Kidney tubule cell (primary cell): ENCODE measurements around the gene PWWP2B.

Experiments
- DNase-seq: peaks from one replicate; pipeline ENCODE4 v3.0.0-alpha.2; 2018; ENCODE audit warnings: low spot score

PWWP2B gene

GRCh38 chr10:132419538-132420468 lies 22.8 kb downstream of the PWWP2B start:
- no peak for DNase-seq

- no peak for DNase-seq
These were observed 23.5 kb downstream of the PWWP2B start for GRCh38 chr10:132420469-132420980.

- peak; percentile 65 for DNase-seq
These were observed 24.2 kb downstream of the PWWP2B start for GRCh38 chr10:132420981-132421846.

- DNase-seq: no peak
These were observed 25.1 kb downstream of the PWWP2B start for GRCh38 chr10:132421847-132422751.

- DNase-seq: no peak
These were observed 26.2 kb downstream of the PWWP2B start for GRCh38 chr10:132422903-132423825.

GRCh38 chr10:132423966-132424861 lies 27.2 kb downstream of the PWWP2B start:
- DNase-seq: no peak

GRCh38 chr10:132425029-132425756 lies 28.2 kb downstream of the PWWP2B start:
- no peak for DNase-seq

- no peak for DNase-seq
These were observed 28.8 kb downstream of the PWWP2B start for GRCh38 chr10:132425757-132426155.

- no peak for DNase-seq
These were observed 30.2 kb downstream of the PWWP2B start for GRCh38 chr10:132427006-132427771.

- DNase-seq: no peak
These were observed 31.0 kb downstream of the PWWP2B start for GRCh38 chr10:132427939-132428367.

GRCh38 chr10:132428486-132428995 lies 31.5 kb downstream of the PWWP2B start:
- DNase-seq: no peak

GRCh38 chr10:132429281-132430230 lies 32.6 kb downstream of the PWWP2B start:
- no peak for DNase-seq

- no peak for DNase-seq
These were observed 33.3 kb downstream of the PWWP2B start for GRCh38 chr10:132430231-132430743.

GRCh38 chr10:132430861-132431271 lies 33.9 kb downstream of the PWWP2B start:
- no peak for DNase-seq

GRCh38 chr10:132431537-132432175 lies 34.7 kb downstream of the PWWP2B start:
- DNase-seq: no peak

GRCh38 chr10:132432176-132432540 lies 35.2 kb downstream of the PWWP2B start:
- DNase-seq: no peak
